ENCODE measurements around the gene HES2.

The HES2 gene

GRCh38 chr1:6465461-6466005 is 45.8 kb upstream of the HES2 start:
- Histone ChIP-seq H3K4me3 (no peak overlapping the region), H3K27ac (no peak overlapping the region)
- TF ChIP-seq CTCF (IDR thresholded peaks at IDR 0.05), result no peak
- no peak for DNase-seq (ENCODE audit: low spot score)

GRCh38 chr1:6464915-6465314 is 45.2 kb upstream of the HES2 start:
- DNase-seq (ENCODE audit: low spot score), result no peak
- Histone ChIP-seq H3K27ac (no peak overlapping the region), H3K4me3 (no peak overlapping the region)
- TF ChIP-seq CTCF (IDR thresholded peaks at IDR 0.05), result no peak

DNA sequence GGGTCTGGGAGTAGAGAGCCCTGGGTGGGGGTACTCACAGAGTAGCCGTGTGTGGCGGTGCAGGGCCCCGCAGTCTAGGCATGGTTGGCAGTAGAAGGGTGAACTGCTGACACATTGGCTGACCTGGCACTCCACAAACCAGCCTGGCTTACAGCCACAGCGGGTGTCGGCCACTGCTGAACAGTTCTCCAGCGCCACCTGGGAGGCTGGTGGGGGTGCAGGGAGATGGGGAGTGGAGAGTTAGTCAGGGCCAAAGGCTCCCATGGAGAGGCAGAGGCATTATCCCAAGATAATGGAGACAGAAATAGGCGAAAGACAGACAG is 44.8 kb upstream of the HES2 start:
- H3K27ac ChIP-seq, result no peak overlapping the region
- no peak overlapping the region for H3K4me3 ChIP-seq
- no peak for DNase-seq (ENCODE audit: low spot score)
- TF ChIP-seq CTCF (IDR thresholded peaks at IDR 0.05), result no peak

DNA sequence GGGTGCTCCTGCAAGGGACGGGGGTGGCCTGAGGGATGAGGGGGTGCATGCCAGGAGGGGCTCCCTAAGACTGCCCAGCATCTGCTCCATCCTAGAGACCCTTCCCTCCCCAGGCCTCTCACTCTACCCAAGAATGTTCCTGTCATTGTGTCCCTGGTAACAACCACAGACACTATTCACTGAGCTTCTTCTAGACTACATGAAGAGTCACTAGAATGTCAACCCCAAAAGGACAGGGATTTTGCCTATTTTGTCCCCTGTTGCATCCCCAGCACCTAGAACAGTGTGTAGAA is 43.3 kb upstream of the HES2 start:
- no peak for TF ChIP-seq CTCF (IDR thresholded peaks at IDR 0.05)
- no peak overlapping the region for H3K27ac ChIP-seq
- H3K4me3 ChIP-seq, result no peak overlapping the region
- no peak for DNase-seq (ENCODE audit: low spot score)

DNA sequence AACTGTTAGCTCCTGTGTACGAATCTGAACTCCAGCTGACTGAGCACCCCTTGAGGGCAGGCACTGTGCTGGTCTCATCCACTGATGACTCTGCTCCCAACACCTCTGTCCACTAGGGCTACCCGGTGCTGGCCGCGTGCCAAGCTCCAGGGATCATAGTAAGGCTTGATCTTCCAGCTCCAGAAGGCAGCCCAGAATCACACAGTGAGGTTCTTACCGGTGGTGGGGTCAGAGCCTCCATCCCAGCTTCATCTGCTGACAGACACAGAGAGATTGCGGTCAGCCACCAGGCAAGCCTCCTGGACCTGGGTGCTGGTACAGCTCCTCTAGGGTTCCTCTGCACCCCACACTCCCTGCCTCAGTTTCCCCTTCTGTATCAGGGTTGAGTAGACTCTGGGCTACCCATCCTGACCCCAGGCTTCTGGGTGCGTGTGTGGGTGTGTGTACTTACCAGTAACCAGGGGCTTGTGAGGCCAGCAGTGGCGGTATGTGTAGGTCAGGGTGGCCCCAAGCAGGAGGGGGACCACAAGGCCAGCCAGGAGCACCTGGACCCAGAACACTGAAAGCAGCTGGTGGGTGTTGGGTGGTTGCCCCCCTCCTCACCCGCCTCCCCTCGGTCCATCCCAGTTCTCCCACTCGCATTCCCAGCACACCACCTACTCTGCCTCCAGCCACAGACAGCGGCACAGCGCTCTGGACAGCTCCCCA is 42.8 kb upstream of the HES2 start:
- H3K4me3 ChIP-seq, result no peak overlapping the region
- no peak overlapping the region for H3K27ac ChIP-seq
- no peak for TF ChIP-seq CTCF (IDR thresholded peaks at IDR 0.05)
- DNase-seq (ENCODE audit: low spot score), result no peak

- Histone ChIP-seq H3K4me3 (no peak overlapping the region), H3K27ac (no peak overlapping the region)
- DNase-seq (ENCODE audit: low spot score), result no peak
- TF ChIP-seq CTCF (IDR thresholded peaks at IDR 0.05), result no peak
Observed at GRCh38 chr1:6461538-6462411, 42.1 kb upstream of the HES2 start.
